Measurements from ENCODE around the gene ITGA8.

GRCh38 chr10:15541376-15541775, 178.3 kb downstream of the ITGA8 start:
- TF ChIP-seq CTCF (conservative IDR thresholded peaks at IDR 0.05; ENCODE audit: low read depth, low read length) (no peak), EZH2 (IDR thresholded peaks at IDR 0.05; ENCODE audit: borderline replicate concordance, low read depth, low read length, poor library complexity, severe bottlenecking) (no peak)
